GM23248 (cell line): Measurements from ENCODE around the gene RAB6D. TPM values are rescaled to one million over a fixed set of nuclear protein-coding genes. Genes with fewer than 3 reads are reported as not detected.
"Not testable (repeated sequence)": the region's sequence is repeated elsewhere in the genome, so short reads cannot be mapped to it uniquely, and the experiment has no call there.

Source experiments
- DNase-seq: peaks from one replicate; pipeline ENCODE4 v3.0.0-alpha.2; 2015
- H2AFZ ChIP-seq: fragments of 200-600 bp; sonication (generic); 2 replicates; pipeline ENCODE4 v1.6.1; 2016; ENCODE audit warnings: antibody characterized with exemption
- H3F3A ChIP-seq: fragments of 200-600 bp; sonication (generic); 2 replicates; pipeline ENCODE4 v1.6.1; 2016; ENCODE audit warnings: mild to moderate bottlenecking, antibody characterized with exemption, mixed run types; ENCODE audit not compliant: insufficient read depth
- H3K27ac ChIP-seq: fragments of 200-600 bp; sonication (generic); 2 replicates; pipeline ENCODE4 v1.5.1; 2016; ENCODE audit warnings: mild to moderate bottlenecking
- H3K27me3 ChIP-seq: fragments of 200-600 bp; sonication (generic); replicated peaks from 2 replicates; pipeline ENCODE4 v1.6.1; 2016; ENCODE audit warnings: mild to moderate bottlenecking; ENCODE audit not compliant: insufficient read depth
- H3K36me3 ChIP-seq: fragments of 200-600 bp; sonication (generic); 2 replicates; pipeline ENCODE4 v1.6.1; 2016; ENCODE audit warnings: low read depth, mild to moderate bottlenecking
- H3K4me1 ChIP-seq: fragments of 200-600 bp; sonication (generic); 2 replicates; pipeline ENCODE4 v1.6.1; 2016; ENCODE audit warnings: mild to moderate bottlenecking; ENCODE audit not compliant: insufficient read depth
- H3K4me2 ChIP-seq: fragments of 200-600 bp; sonication (generic); one replicate; pipeline ENCODE4 v1.6.1; 2016; ENCODE audit warnings: mild to moderate bottlenecking; ENCODE audit not compliant: unreplicated experiment
- H3K4me3 ChIP-seq: fragments of 200-600 bp; sonication (generic); 2 replicates; pipeline ENCODE4 v1.5.1; 2016; ENCODE audit warnings: mild to moderate bottlenecking
- H3K79me2 ChIP-seq: fragments of 200-600 bp; sonication (generic); 2 replicates; pipeline ENCODE4 v1.6.1; 2016; ENCODE audit warnings: mild to moderate bottlenecking; ENCODE audit not compliant: insufficient read depth
- H3K9ac ChIP-seq: fragments of 200-600 bp; sonication (generic); 2 replicates; pipeline ENCODE4 v1.6.1; 2016; ENCODE audit warnings: mild to moderate bottlenecking
- H3K9me2 ChIP-seq: fragments of 200-600 bp; sonication (generic); 2 replicates; pipeline ENCODE4 v1.6.1; 2016; ENCODE audit warnings: mixed run types, mild to moderate bottlenecking, moderate library complexity; ENCODE audit not compliant: insufficient read depth
- H3K9me3 ChIP-seq: fragments of 200-600 bp; sonication (generic); one replicate; pipeline ENCODE4 v1.6.1; 2017; ENCODE audit warnings: low read depth
- H4K20me1 ChIP-seq: fragments of 200-600 bp; sonication (generic); 2 replicates; pipeline ENCODE4 v1.6.0; 2016; ENCODE audit not compliant: insufficient read depth
- EZH2 ChIP-seq: fragments of 200-600 bp; sonication (generic); IDR thresholded peaks from 2 replicates; pipeline ENCODE4 v1.6.1; 2018; ENCODE audit warnings: antibody characterized with exemption, mild to moderate bottlenecking; ENCODE audit not compliant: insufficient read depth, poor library complexity, severe bottlenecking
- EZH2phosphoT487 ChIP-seq: fragments of 200-600 bp; sonication (generic); IDR thresholded peaks from 2 replicates; pipeline ENCODE4 v1.6.1; 2018; ENCODE audit warnings: antibody characterized with exemption, moderate library complexity, mild to moderate bottlenecking, low read depth; ENCODE audit not compliant: insufficient read depth
- WGBS, 2 experiments: methylation state at CpG; one replicate each; pipeline ENCODE4 v1.1.6; 2015 to 2017; ENCODE audit warnings: low lambda C conversion rate in 2 of 2, low coverage in 1 of 2; ENCODE audit errors: missing lambda C conversion rate in 2 of 2; 5-methylcytosine and 5-hydroxymethylcytosine counted together
- in situ Hi-C: fragments of 300-500 bp; cut with MboI; formaldehyde crosslinking; loops from 2 replicates; pipeline ENCODE4 v1.15.0; 2020
- polyA plus RNA-seq: library from polyadenylated mRNA; unstranded; fragments of >200 nt; fragmentation: Nextera tagmentation; extraction: Ambion mirVana; gene quantifications from 2 replicates; pipeline ENCODE4 v1.2.1, GENCODE V29; 2016
- total RNA-seq: library from RNA; depleted of rRNA; stranded (reverse); fragments of >200 nt; shearing (Covaris generic); gene quantifications from 2 replicates; pipeline ENCODE4 v1.2.3, GENCODE V29; 2014

The RAB6D gene
- total and polyA plus RNA-seq, 2 experiments from 2014 or later = 0.15 TPM; not detected in 1

GRCh38 chr2:131394147-131394931 lies 30.4 kb upstream of the RAB6D start:
- peak overlapping the region; percentile 21 for H3K4me2 ChIP-seq
- H3K36me3 ChIP-seq = no peaks in the 10 kb centered on the region
- no peak overlapping the region for H3K9ac ChIP-seq
- no peaks in the 10 kb centered on the region for H3K4me1 ChIP-seq
- no peaks in the 10 kb centered on the region for H3K9me3 ChIP-seq
- H3K9me2 ChIP-seq = no peaks in the 10 kb centered on the region
- peak; percentile 30 for DNase-seq
- no peaks in the 10 kb centered on the region for H3K79me2 ChIP-seq
- no peaks in the 10 kb centered on the region for H3F3A ChIP-seq
- no peaks in the 10 kb centered on the region for H4K20me1 ChIP-seq
- 14 to 16% methylated on average over 44 to 45 of the region's 45 CpGs for WGBS, 2 experiments
- 0 out of 2 replicates have a peak, but pooled peaks cover 8% of the 10 kb centered on the region for H3K27me3 ChIP-seq
- no peak overlapping the region for H3K27ac ChIP-seq
- in situ Hi-C loops = no loop called here
- H3K4me3 ChIP-seq = peak overlapping the region; percentile 45
- H2AFZ ChIP-seq = peak overlapping the region; percentile 71
- TF ChIP-seq EZH2 (no peak), EZH2phosphoT487 (no peak)

- in situ Hi-C loops, H3K9me3 ChIP-seq: not testable (repeated sequence)
Observed at GRCh38 chr2:131391953-131392352, 28.0 kb upstream of the RAB6D start.

GRCh38 chr2:131391471-131391870 lies 27.5 kb upstream of the RAB6D start:
- H3K9me2 ChIP-seq, H3K27me3 ChIP-seq, H3K4me1 ChIP-seq, H3K9me3 ChIP-seq, H3K27ac ChIP-seq, H3K9ac ChIP-seq, H3K79me2 ChIP-seq, H3F3A ChIP-seq, DNase-seq, H3K36me3 ChIP-seq, H3K4me2 ChIP-seq, in situ Hi-C loops, H4K20me1 ChIP-seq, H2AFZ ChIP-seq, H3K4me3 ChIP-seq: not testable (repeated sequence)
- 66 to 72% methylated on average over 6 to 8 of the region's 11 CpGs for WGBS, 2 experiments

More at GRCh38 chr2:131391953-131392352, 28.0 kb upstream of the RAB6D start:
- not testable (repeated sequence) for H2AFZ ChIP-seq, H3K4me2 ChIP-seq, H3K9me2 ChIP-seq, H4K20me1 ChIP-seq, H3K9ac ChIP-seq, H3K36me3 ChIP-seq, H3F3A ChIP-seq, H3K27me3 ChIP-seq, H3K4me1 ChIP-seq, H3K4me3 ChIP-seq, H3K27ac ChIP-seq, DNase-seq, H3K79me2 ChIP-seq
- WGBS, 2 experiments = 31 to 32% methylated on average over 9 of the region's 9 CpGs

- WGBS, 2 experiments = 42% methylated on average over 5 to 9 of the region's 9 CpGs
- H3K4me3 ChIP-seq, H3K27ac ChIP-seq, DNase-seq, H3K27me3 ChIP-seq, H3K4me2 ChIP-seq, H3K9me2 ChIP-seq, H3F3A ChIP-seq, H3K9me3 ChIP-seq, H3K79me2 ChIP-seq, H3K36me3 ChIP-seq, in situ Hi-C loops, H4K20me1 ChIP-seq, H3K9ac ChIP-seq, H2AFZ ChIP-seq, H3K4me1 ChIP-seq: not testable (repeated sequence)
Observed at GRCh38 chr2:131390495-131391130, 26.6 kb upstream of the RAB6D start.
